ENCODE measurements around the gene FAAH. TPM values are rescaled to one million over a fixed set of nuclear protein-coding genes. Genes with fewer than 3 reads are reported as not detected.
A peak's percentile ranks its signal among the peaks of the same experiment; 100 is the strongest.
"Not testable (repeated sequence)": the region's sequence is repeated elsewhere in the genome, so short reads cannot be mapped to it uniquely, and the experiment has no call there.

FAAH gene
- total RNA-seq: 0.44 and 1.6 TPM in 2 replicates

DNA sequence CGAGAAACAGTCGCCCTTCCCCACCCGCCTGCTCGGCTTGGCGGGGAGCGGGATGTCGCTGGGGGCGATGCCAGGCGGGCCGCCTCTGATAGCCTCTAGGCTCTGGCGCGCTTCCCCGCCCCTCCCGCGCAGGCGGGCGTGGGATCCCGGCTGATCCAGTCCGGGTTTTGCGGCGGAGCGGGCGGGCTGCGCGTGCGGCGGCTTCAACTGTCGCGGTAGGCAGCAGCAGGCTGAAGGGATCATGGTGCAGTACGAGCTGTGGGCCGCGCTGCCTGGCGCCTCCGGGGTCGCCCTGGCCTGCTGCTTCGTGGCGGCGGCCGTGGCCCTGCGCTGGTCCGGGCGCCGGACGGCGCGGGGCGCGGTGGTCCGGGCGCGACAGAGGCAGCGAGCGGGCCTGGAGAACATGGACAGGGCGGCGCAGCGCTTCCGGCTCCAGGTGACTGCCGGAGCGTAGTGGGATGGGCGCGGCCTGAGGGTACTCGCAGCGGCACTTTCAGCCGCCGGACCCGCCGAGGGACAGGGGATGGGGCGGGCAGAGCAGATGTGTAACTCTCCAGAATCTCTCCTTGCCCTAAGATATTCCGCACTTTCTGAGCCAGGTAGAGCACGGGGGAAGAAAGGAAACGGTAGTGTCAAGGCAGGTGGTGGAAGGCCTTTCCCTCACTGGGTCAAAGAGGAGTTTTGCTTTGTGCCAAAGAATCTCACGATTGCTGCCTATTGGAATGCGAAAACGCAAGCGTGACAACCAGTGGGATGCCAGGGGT is at the start of gene FAAH:
TSS of gene FAAH (plus strand) at position 210 of the 764 bp plus-strand sequence. CDS start at position 242, 32 bp downstream.
- DNase-seq (ENCODE audit: low read depth in 2 of 2): peak in 1 of 2 donors; percentile 54

DNA sequence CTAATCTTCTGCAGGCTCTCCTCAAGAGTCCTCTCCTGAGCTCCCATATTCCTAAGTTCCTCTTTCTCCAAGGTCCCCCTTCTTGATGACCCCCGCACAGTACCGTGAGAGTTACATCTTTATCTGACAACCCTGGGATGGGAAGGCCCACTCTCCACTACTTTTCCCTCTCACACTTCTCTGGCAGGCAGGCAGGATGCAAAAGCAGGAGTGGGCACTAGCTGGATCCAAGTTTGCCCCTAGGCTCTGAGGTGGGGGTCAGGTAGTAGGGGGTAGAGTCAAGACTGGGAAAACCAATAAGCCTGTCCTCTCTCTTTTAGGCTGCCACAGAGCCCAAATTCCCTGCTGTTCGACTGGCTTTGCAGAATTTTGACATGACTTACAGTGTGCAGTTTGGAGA is 49.6 kb upstream of the FAAH start:
- no peak for DNase-seq (ENCODE audit: low read depth in 2 of 2)

DNA sequence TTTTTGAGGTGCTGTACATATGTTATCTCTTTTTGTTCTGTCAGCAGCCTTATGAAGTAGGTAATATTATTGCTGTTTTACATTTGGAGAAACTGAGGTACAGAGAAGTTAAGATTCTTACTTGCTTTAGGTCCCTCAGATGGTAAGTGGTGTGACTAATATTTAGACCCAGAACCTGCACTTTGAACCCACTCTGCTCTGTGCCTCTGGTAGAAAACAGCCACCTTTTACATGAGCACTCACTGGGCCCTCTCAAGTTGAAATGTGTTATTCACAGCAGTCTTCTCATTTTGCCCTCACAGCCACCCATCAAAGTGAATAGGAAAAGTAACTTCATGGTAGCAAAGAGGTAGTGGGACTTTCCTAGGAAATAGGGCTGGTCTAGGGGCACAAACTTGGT is 48.8 kb upstream of the FAAH start:
- no peak for DNase-seq (ENCODE audit: low read depth in 2 of 2)

DNA sequence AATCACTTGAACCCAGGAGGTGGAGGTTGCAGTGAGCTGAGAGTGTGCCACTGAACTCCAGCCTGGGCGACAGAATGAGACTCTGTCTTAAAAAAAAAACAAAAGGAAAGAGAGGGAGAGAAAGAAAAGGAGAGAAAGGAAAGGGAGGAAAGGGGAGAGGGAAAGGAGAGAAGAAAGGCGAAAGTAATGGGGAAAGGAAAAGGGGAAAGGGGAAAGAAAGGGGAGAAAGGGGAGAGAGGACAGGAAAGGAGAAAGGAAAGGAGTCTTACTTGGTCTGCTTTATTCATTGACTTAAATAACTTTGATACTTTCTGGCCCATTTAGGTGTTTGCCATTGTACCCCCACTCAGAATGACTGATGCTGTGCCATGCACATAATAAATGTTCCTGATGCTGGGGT is 41.8 kb upstream of the FAAH start:
- DNase-seq (ENCODE audit: low read depth in 2 of 2): no peak

DNA sequence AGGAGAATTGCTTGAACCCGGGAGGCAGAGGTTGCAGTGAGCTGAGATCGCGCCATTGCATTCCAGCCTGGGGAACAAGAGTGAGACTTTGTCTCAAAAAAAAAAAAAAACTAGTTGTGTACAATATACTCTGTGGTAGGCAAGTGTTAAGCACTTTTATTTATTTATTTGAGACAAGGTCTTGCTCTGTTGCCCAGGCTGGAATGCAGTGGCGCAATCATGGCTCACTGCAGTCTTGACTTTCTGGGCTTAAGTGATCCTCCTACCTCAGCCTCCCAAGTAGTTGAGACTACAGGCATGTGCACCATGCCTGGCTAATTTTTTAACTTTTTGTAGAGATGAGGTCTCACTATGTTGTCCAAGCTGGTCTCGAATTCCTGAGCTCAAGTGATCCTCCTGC is 38.2 kb upstream of the FAAH start:
- not testable (repeated sequence) for DNase-seq (ENCODE audit: low read depth in 2 of 2)

DNA sequence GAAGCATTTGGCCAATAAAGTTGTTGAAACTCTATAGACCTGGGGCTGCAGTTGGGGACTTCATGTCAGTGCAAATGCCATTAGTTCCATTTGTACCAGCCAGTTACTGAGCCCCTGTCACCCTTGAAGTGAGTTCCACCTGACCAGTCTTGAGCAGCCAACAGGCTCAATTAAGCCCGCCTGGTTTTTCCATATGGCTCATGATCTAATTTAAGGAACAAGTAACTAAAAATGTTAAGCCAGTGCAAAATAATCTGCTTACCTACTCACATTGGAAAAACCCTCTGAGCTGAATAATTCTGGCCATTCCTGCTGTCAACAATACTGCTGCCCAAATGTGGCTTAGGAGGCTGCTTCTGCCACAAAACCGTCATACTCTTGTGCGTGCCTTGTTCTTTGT is 32.0 kb upstream of the FAAH start:
- DNase-seq (ENCODE audit: low read depth in 2 of 2): no peak

DNA sequence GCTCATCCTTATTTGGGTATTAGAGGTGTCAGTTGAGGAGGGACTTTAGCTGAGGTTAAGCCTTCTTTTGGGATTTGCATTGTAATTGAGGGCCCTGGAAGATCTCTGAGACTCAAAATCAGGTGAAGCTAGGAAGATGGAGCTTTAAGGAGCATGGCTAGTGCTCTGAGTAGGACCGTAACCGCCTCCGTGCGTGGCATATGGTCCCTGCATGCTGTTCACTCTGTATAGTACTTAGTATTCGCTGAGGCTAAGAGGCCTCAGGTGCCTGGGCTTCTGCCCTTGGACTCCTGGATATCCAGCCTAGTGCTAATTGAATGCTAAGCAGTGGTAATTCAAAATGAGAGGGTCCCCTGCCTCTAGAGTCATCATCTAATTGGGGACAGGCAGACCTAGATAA is 31.0 kb upstream of the FAAH start:
- DNase-seq (ENCODE audit: low read depth in 2 of 2): no peak

DNA sequence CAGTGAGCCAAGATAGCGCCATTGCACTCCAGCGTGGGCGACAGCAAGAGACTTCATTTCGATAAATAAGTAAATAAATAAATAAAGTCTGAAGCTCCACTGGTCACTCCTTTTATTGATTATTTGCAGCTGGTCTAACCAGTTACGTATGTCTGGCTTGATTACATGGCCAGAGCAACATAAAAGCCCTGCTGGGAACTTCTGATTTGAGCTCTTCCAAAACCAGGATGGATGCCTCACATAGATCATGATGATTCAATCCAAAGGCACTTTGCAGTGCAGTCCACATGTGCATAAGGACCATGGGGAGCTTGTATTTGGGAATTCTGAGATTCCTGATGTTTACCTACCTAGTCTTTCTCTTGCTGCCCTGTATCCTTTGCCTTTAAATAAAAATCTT is 29.5 kb upstream of the FAAH start:
- DNase-seq (ENCODE audit: low read depth in 2 of 2): no peak

DNA sequence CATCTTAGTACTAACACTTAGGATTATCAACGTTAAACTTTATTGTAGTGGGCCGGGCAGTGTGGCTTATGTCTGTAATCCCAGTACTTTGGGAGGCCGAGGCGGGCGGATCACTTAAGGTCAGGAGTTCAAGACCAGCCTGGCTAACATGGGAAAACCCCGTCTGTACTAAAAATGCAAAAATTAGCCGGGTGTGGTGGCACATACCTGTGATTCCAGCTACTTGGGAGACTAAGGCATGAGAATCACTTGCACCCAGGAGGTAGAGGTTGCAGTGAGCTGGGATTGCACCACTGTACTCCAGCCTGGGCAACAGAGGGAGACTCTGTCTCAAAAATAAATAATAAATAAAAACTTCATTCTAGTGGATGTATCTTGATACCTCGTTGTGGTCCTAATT is 28.3 kb upstream of the FAAH start:
- DNase-seq (ENCODE audit: low read depth in 2 of 2): not testable (repeated sequence)

DNA sequence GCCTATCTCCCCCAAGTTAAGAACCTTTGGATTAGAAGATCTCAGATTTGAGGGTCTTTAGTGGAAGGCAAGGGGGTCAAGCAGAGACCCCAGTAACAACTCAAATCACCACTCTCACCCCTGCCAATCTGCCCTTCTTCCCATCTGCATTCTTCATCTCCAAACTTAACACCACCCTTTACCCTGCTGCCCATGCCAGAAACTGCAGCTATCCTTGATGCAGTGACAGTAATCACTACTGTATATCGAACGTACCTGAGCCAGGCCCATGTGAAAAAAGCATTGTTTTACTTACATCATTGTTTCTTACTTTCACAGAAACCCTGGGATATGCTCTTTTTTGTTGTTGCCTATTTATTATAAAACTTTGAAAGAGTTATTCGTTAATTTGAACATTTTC is 27.0 kb upstream of the FAAH start:
- DNase-seq (ENCODE audit: low read depth in 2 of 2): no peak

DNA sequence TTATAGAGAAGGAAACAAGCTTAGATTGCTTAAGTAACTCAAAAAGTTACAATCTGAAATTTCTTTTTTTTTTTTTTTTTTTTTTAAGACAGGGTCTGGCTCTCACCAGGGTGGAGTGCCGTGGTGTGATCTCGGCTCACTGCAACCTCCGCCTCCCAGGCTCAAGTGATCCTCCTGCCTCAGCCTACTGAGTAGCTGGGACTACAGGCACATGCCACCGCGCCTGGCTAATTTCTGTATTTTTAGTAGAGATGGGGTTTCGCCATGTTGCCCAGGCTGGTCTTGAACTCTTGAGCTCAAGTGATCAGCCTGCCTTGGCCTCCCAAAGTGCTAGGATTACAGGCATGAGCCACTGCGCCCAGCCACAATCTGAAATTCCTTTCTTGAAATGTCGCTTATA is 26.4 kb upstream of the FAAH start:
- DNase-seq (ENCODE audit: low read depth in 2 of 2): not testable (repeated sequence)

DNA sequence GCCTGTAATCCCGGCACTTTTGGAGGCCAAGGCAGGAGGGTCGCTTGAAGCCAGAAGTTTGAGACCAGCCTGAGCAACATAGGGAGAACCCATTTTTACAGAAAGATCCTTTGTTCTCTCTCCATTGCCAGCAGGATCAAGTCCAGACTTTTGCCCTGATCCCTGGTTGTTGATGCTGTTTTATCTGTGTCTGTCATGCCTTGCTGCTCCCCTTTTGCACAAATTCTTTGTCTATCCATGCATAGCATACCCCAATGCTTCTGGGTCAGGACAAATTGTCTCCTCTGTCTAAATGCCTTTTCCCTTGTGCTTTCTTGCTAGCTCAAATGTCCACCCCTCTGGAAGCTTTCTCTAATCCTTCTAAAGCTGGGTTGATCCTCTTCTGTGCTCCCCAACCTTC is 25.3 kb upstream of the FAAH start:
- no peak for DNase-seq (ENCODE audit: low read depth in 2 of 2)

DNA sequence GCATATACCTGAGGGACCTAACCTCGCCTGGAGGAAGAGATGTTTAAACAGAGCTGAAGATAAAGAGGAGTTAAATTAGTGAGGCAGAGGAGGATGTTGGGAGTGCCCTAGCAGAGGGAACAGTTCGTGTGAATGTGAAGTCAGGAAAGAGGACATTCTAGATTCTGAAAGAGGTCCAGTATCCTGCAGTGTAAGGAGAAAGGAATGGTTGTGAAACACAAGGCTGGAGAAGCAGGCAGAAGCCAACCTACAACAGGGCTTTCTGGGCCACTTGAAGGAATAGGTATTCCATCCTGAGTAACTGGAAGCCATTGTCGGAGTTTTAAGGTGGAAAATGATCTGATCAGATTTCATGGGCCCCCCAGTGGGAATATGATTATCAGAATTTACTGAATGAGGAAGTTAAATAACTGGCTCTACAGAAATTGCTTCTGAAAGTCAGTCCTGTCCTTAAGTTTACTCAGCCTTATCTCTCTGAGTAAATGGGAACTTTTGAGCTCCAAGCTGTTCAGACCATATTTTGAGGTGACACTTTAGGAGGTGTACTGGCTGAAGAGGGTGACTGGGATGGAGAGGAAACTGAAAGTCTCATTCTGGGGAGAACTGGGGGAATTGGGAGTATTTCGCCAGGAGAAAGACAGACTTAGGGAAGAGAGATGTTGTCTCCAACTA is 24.4 kb upstream of the FAAH start:
- no peak for DNase-seq (ENCODE audit: low read depth in 2 of 2)

DNA sequence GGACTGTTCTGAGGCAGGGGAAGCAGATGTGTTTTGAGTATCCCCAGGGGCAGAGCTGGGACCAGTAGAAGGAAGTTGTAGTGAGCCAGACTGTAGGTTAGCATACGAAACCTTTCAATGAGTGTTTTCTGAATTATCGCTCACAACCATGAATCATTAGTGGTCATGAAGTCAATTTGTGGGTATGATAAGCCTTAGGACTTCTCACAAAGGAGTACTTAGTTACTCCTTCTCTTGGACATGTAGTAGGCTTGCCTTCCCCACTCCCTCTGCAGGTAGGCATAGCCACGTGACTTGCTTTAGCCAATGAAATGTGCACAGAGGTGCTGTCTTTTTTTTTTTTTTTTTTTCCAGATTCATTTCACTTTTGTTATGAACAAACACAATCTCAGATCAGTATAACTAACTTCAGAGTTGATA is 23.9 kb upstream of the FAAH start:
- DNase-seq (ENCODE audit: low read depth in 2 of 2): no peak

DNA sequence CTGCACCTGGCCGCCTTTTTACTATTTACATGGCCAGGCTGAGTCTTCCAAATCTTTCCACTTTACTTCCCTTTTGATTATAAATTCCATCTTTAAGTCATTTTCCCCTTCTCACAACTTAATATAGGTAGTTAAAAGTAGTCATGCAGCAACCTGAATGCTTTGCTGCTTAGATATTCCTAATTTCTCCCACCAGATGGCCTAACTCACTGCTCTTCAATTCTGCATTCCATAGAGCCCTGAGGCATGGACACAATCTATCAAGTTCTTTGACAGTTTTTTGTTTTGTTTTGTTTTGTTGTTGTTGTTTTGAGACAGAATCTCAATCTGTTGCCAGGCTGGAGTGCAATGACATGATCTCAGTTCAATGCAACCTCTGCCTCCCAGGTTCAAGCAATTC is 21.7 kb upstream of the FAAH start:
- no peak for DNase-seq (ENCODE audit: low read depth in 2 of 2)

DNA sequence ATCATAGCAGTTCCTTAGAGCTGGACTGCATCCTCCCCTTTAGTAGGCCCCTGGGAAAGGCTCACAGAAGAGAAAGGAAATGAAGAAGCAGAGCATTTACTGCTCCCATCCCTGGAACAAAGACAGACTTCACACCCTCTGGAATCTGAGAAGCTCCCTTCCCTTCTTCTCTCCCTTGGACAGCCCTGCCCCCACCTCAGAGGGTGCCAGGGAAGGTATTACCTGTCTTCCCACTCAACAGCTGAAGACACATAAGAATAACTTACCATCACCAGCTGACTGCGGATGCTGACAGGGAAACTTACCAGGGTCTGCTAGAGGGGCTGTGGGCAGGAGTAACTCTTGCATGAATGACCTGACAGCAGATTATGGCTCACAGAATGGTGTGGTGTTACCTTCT is 14.1 kb upstream of the FAAH start:
- DNase-seq (ENCODE audit: low read depth in 2 of 2): no peak

DNA sequence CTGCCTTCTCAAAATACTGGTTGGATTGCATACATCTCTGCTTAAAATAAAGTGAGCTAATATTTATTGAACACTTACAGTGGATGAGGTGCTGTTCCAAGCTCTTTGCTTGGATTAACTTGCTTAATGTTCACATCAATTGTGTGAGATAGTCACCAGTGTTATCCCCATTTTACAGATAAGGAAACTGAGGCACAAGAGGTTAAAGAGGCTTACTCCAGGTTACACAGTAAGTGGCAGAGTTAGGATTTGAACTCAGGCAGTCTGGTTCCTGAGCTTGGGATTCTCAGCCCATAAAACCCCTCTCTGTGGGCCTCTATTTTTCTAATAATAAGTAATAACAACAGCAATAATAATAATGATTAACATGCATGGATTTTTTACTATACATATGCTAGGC is 13.6 kb upstream of the FAAH start:
- no peak for DNase-seq (ENCODE audit: low read depth in 2 of 2)

DNA sequence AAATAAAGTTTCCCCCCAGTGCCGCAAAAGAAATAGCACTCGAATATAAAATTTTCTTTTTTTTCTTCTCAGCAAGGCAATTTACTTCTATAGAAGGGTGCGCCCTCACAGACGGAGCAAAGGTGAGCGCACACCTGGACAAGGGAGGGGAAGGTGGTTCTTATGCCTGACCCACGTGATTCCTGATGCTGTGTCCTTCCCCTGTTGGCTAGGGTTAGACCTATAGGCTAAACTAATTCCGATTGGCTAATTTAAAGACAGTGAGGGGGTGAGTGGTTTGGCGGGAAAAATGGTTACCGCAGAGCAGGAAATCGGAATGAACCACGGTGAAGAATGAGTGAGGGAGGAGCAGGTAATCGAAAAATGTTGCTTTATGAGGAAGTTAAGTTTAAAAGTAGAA is 607 bp upstream of the FAAH start:
- no peak for DNase-seq (ENCODE audit: low read depth in 2 of 2)

DNA sequence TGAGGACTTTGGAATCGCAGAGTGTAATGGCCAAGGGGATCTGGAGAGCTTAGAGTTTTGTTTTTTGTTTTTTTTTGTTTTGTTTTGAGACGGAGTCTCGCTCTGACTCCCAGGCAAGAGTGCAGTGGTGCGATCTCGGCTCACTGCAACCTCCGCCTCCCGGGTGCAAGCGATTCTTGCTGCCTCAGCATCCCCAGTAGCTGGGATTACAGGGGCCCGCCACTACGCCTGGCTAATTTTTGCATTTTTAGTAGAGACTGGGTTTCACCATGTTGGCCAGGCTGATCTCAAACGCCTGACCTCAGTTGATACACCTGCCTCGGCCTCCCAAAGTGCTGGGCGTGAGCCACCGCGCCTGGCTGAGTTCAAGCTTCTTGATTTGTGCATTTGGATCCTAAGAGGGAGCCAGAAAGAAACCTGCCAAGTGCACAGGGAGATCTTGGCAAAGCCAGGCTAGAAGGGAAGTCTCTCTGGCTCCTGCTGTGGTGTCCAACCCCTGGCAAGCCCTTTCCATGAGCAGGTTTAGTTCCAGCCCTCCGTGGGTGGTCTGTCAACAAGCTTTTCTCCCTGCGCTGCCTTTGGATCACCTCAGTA is 852 bp downstream of the FAAH start:
- DNase-seq (ENCODE audit: low read depth in 2 of 2): no peak

DNA sequence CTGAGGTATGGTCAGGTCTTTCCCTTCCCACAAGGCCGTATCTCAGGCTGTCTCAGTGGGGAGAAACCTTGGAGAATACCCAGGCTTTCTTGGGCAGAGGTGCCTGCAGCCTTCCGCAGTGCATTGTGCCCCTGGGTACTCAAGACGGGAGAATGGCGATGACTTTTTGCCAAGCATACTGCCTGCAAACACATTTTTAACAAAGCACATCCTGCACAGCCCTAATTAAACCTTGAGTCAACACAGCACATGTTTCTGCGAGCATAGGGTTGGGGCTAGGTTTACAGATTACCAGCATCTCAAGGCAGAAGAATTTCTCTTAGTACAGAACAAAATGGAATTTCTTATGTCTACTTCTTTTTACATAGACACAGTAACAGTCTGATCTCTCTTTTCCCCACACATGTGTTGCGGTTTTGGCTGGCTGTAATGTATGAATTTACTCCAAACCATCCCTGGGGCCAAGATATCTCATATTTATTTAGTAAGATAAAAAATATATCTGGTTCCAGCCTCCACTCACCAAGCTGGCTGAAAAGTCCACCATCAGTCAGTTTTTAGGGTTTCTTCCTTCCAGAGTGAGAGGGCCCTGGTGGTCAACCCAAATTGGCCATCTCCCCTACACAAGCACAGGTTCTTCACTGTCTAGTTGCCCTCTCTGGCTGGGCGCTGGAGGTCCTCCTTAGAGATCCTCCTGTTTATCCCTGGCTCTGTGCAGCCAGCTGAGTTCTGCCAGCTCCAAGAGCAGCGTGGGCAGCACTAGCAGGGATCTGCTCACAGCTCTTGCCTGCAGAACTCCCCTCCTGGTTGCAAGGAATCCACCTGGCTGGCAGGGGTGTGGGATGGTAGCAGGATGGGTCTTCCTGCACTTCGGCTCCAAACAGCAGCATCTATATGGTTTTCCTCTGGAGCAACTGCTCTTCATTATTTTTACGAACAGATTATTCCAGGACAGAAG is 2.6 kb downstream of the FAAH start:
- no peak for DNase-seq (ENCODE audit: low read depth in 2 of 2)

DNA sequence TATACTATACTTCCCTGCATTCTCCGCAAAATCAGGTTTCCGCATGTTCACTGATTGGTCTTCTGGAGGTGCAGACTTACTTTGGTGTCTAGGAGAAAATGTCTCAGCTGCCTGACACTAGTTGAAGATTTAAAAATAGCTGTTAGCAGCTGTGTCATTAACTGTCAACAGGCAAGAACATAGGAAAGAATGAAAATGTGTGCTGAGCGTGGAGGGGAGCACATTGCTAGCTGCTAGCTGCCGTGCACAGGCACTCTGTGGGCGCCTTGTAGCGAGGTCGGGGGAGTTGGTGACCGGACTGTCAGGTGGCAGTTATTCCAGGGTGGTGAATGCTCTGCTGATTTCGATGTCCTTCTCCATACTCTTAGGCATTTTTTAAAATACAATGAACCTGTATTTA is 5.2 kb downstream of the FAAH start:
- no peak for DNase-seq (ENCODE audit: low read depth in 2 of 2)

DNA sequence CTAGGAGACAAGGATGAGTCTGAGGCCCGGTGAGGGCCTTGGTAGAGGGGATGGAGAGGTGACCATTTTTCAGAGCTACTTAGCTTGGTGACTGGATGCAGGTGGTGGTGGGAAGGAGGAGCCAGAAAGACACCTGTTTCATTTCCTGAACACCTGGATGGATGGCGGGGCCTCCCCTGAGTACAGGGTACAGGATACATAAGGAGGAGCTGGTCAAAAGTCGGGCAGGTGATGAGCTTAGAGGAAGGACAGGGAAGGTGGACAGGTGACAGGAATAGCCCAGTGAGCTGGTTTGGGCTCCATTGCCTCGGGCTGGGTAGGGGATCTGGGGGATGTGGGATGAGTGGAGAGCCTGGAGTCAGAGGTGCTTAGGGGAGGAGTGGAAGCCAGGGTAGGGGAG is 6.3 kb downstream of the FAAH start:
- DNase-seq (ENCODE audit: low read depth in 2 of 2): no peak
